T-helper 1 cell treated with Interleukin-12 subunit alpha and Interleukin-12 subunit beta and Interleukin-4 antibody, amounts not matched to agents 30 μg/mL and 1 μg/mL, for 36 hours (primary cell): ENCODE measurements around the gene UCK2.
A peak's percentile ranks its signal among the peaks of the same experiment; 100 is the strongest.

ENCODE experiments used
- H3K27ac Mint-ChIP-seq: one replicate; pipeline ENCODE4 v1.8.0; 2021; ENCODE audit warnings: mild to moderate bottlenecking, mixed read lengths
- H3K27me3 Mint-ChIP-seq: one replicate; pipeline ENCODE4 v1.8.0; 2021; ENCODE audit warnings: low read depth, mixed read lengths
- H3K36me3 Mint-ChIP-seq: one replicate; pipeline ENCODE4 v1.8.0; 2021; ENCODE audit warnings: low read depth, mixed read lengths
- H3K4me1 Mint-ChIP-seq: one replicate; pipeline ENCODE4 v1.8.0; 2021; ENCODE audit warnings: low read depth, mixed read lengths
- H3K4me3 Mint-ChIP-seq: one replicate; pipeline ENCODE4 v1.8.0; 2021; ENCODE audit warnings: mild to moderate bottlenecking, moderate library complexity, mixed read lengths
- H3K9me3 Mint-ChIP-seq: one replicate; pipeline ENCODE4 v1.8.0; 2021; ENCODE audit warnings: mixed read lengths

UCK2 gene

DNA sequence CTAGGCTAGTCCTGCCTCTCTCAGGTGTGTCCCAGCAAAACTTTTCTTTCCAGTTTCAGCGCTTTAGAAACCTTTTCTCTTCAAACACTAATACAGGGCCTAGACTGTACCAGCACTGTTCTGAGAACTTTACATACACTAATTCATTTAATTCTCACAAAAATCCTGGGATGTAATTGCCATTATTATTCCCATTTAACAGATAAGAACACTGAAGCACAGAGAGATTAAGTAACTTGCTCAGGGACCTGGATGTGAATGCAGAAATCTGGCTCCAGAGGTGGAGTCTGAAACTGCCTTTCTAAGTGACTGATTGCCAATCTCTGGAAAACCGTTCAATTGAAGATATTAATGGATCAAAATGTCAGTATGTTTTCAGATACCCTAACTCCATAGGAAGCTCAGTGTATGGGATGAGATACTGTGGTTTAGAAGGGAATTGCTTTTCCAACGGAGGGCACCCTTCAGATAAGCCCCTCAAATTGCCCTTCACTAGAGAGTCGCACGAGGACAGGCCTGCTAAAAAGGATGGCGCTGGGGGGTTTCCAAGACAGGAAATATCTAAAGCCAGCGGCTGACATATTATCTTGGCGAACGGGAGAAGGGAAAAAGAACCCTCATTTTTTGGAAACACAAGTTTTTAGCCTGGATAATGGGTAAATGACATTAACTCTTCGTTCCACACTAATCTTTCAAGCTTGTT is 698 bp upstream of the UCK2 start:
- H3K27ac Mint-ChIP-seq: peak overlapping the region; percentile 45
- peaks cover 17% of the 10 kb centered on the region for H3K27me3 Mint-ChIP-seq
- peaks cover 6% of the 10 kb centered on the region for H3K36me3 Mint-ChIP-seq
- no peaks in the 10 kb centered on the region for H3K9me3 Mint-ChIP-seq
- H3K4me3 Mint-ChIP-seq: peak overlapping the region; percentile 78
- H3K4me1 Mint-ChIP-seq: peaks cover 16% of the 10 kb centered on the region

GRCh38 chr1:165828103-165828668 is 772 bp downstream of the UCK2 start:
- Mint-ChIP-seq H3K9me3 (no peaks in the 10 kb centered on the region), H3K27me3 (peaks cover 17% of the 10 kb centered on the region), H3K36me3 (peaks cover 6% of the 10 kb centered on the region), H3K27ac (peak overlapping the region; percentile 75), H3K4me1 (peaks cover 17% of the 10 kb centered on the region), H3K4me3 (peak overlapping the region; percentile 92)

- no peaks in the 10 kb centered on the region for H3K9me3 Mint-ChIP-seq
Observed at GRCh38 chr1:165828669-165829329, 1.4 kb downstream of the UCK2 start.

DNA sequence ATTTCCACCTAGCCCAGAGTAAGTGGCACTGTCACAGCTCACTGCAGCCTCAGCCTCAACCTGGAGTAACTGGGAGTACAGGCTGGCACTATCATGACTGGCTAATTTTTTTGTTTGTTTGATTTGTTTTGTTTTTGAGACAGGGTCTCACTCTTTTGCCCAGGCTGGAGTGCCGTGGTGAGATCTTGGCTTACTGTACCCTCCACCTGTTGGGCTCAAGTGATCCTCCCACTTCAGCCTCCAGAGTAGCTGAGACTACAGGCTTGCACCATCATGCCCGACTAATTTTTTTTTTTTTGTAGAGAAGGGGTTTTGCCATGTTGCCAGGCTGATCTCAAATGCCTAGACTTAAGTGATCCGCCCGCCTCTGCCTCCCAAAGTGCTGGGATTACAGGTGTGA is 2.5 kb downstream of the UCK2 start:
- H3K27me3 Mint-ChIP-seq: peaks cover 11% of the 10 kb centered on the region
- H3K36me3 Mint-ChIP-seq: peaks cover 6% of the 10 kb centered on the region
- H3K27ac Mint-ChIP-seq: no peak overlapping the region
- H3K4me3 Mint-ChIP-seq: no peak overlapping the region
- H3K9me3 Mint-ChIP-seq: no peaks in the 10 kb centered on the region
- H3K4me1 Mint-ChIP-seq: peaks cover 20% of the 10 kb centered on the region

More at GRCh38 chr1:165828669-165829329, 1.4 kb downstream of the UCK2 start:
- peak overlapping the region; percentile 75 for H3K27ac Mint-ChIP-seq
- H3K4me3 Mint-ChIP-seq: peak overlapping the region; percentile 92
- peaks cover 13% of the 10 kb centered on the region for H3K27me3 Mint-ChIP-seq
- peaks cover 6% of the 10 kb centered on the region for H3K36me3 Mint-ChIP-seq
- peaks cover 20% of the 10 kb centered on the region for H3K4me1 Mint-ChIP-seq

GRCh38 chr1:165831146-165831545 is 3.7 kb downstream of the UCK2 start:
- no peaks in the 10 kb centered on the region for H3K9me3 Mint-ChIP-seq
- peaks cover 6% of the 10 kb centered on the region for H3K36me3 Mint-ChIP-seq
- H3K27me3 Mint-ChIP-seq: peaks cover 2% of the 10 kb centered on the region
- no peak overlapping the region for H3K27ac Mint-ChIP-seq
- no peak overlapping the region for H3K4me3 Mint-ChIP-seq
- H3K4me1 Mint-ChIP-seq: peaks cover 20% of the 10 kb centered on the region

DNA sequence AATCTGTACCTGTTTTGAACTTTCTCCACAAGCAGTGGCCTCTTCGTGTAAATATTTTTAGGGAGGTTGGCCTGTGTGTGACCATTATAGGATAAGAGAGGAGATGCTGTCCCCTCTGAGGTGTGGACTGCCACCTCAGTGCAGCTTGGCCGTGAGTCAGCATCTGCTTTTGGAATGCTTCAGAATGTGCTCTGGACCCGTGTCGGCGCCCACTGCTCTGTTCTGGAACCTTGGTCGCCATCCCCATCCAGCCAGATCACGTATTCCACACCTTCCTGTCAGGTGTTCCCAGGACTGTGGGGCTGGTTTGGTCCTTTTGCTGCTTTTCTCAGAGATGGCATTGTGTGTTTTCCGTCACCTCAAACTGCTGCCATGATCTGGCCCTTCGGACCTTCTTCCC is 5.5 kb downstream of the UCK2 start:
- Mint-ChIP-seq H3K9me3 (no peaks in the 10 kb centered on the region), H3K36me3 (peaks cover 6% of the 10 kb centered on the region), H3K27ac (no peak overlapping the region)

GRCh38 chr1:165833358-165833757 is 5.9 kb downstream of the UCK2 start:
- no peaks in the 10 kb centered on the region for H3K27me3 Mint-ChIP-seq
- no peaks in the 10 kb centered on the region for H3K9me3 Mint-ChIP-seq
- H3K36me3 Mint-ChIP-seq: peaks cover 10% of the 10 kb centered on the region
- H3K4me3 Mint-ChIP-seq: no peak overlapping the region
- peaks cover 23% of the 10 kb centered on the region for H3K4me1 Mint-ChIP-seq
- no peak overlapping the region for H3K27ac Mint-ChIP-seq

More for the DNA sequence above, 5.5 kb downstream of the UCK2 start:
- H3K4me3 Mint-ChIP-seq: no peak overlapping the region
- no peaks in the 10 kb centered on the region for H3K27me3 Mint-ChIP-seq
- peaks cover 20% of the 10 kb centered on the region for H3K4me1 Mint-ChIP-seq

GRCh38 chr1:165834229-165834628 is 6.8 kb downstream of the UCK2 start:
- Mint-ChIP-seq H3K36me3 (peaks cover 10% of the 10 kb centered on the region), H3K4me1 (peaks cover 17% of the 10 kb centered on the region), H3K27ac (no peak overlapping the region), H3K9me3 (no peaks in the 10 kb centered on the region), H3K4me3 (no peak overlapping the region), H3K27me3 (no peaks in the 10 kb centered on the region)

- Mint-ChIP-seq H3K4me1 (peaks cover 14% of the 10 kb centered on the region), H3K9me3 (no peaks in the 10 kb centered on the region), H3K27me3 (no peaks in the 10 kb centered on the region), H3K36me3 (peaks cover 7% of the 10 kb centered on the region), H3K27ac (no peak overlapping the region), H3K4me3 (no peak overlapping the region)
Observed at GRCh38 chr1:165834881-165835280, 7.5 kb downstream of the UCK2 start.

DNA sequence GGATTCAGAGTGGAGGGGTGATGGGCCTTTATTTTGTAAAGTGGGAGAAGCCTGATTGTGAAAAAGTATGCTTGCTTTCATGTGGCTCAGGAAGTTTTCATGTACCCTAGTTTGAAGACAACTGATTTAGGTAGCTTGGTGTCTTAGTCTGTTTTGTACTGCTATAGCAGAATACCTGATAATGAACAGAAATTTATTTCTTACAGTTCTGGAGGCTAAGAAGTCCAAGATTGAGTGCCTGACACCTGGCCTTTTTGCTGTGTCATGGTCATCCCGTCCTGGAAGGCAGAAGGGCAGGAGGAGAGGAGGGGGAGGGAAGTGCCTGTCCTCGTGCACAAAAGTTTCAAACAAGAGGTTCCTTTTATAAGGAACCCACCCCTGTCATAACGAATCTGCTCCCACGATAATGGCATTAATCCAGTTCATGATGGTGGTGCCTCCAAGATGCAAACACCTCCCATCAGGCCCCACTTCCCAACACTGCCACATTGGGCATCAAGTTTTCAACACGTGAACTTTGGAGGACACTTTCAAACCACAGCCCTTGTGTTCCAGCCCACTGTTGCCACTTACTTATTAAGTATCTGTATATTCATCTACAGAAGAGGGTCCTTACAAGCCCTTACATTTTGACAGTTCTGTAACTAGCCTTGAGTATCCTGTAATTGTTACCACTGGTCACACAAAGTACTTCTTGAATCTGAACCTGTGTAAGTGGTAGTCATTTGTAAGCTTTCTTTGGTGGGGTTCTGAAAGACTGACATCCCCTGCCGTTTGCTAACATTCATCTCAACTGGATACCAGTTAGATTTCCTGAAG is 9.5 kb downstream of the UCK2 start:
- Mint-ChIP-seq H3K27ac (no peak overlapping the region), H3K36me3 (peaks cover 5% of the 10 kb centered on the region), H3K4me3 (no peak overlapping the region), H3K27me3 (no peaks in the 10 kb centered on the region), H3K4me1 (peaks cover 19% of the 10 kb centered on the region), H3K9me3 (no peaks in the 10 kb centered on the region)

GRCh38 chr1:165837838-165838364 is 10.5 kb downstream of the UCK2 start:
- Mint-ChIP-seq H3K9me3 (no peaks in the 10 kb centered on the region), H3K27me3 (no peaks in the 10 kb centered on the region), H3K27ac (no peak overlapping the region), H3K36me3 (peaks cover 6% of the 10 kb centered on the region), H3K4me1 (peaks cover 29% of the 10 kb centered on the region), H3K4me3 (no peak overlapping the region)

DNA sequence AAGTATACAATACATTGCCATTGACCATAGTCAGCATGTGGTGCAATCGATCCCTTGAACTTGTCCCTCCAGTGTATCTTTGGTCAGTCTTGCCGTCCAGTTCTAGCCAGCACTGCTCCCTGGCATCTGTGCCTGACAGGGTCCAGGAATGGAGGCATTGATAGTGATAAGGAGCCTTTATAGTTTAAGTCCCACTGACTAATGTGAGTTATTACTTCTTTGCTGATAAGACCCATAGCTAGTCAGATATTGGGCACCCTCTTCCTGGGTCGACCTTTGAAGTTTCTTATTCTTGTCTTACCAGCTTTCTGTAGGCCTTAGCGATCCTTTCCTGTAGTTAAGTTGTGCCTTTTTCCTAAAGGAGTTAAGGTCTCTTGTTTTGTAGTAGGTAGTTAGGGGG is 13.0 kb downstream of the UCK2 start:
- Mint-ChIP-seq H3K27ac (no peak overlapping the region), H3K36me3 (peaks cover 6% of the 10 kb centered on the region), H3K4me3 (no peak overlapping the region), H3K4me1 (peaks cover 31% of the 10 kb centered on the region), H3K9me3 (no peaks in the 10 kb centered on the region), H3K27me3 (no peaks in the 10 kb centered on the region)

DNA sequence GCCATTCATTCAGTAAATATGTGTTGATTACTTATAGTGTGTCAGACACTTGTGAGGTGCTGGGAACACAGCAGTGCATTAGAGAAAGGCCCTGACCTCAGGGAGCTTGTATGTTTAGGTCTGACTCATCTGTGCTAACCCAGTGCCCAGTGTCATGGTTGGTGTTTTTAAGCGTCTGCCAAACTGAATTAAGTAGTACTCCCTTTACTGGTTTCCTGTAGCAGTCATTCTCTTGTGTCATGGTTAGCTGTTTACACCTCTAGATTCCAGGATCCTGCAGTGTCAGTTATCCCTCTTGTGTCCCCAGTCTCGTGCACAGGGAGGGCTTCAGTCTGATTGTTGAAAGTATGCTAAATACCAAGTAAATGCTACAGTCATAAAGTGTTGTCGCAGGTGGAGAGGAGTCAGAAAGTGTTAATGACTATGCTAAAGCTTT is 14.2 kb downstream of the UCK2 start:
- H3K4me1 Mint-ChIP-seq: peaks cover 35% of the 10 kb centered on the region
- no peaks in the 10 kb centered on the region for H3K27me3 Mint-ChIP-seq
- peaks cover 6% of the 10 kb centered on the region for H3K36me3 Mint-ChIP-seq
- H3K9me3 Mint-ChIP-seq: no peaks in the 10 kb centered on the region
- H3K4me3 Mint-ChIP-seq: no peak overlapping the region
- no peak overlapping the region for H3K27ac Mint-ChIP-seq

- H3K36me3 Mint-ChIP-seq: peaks cover 6% of the 10 kb centered on the region
- H3K27ac Mint-ChIP-seq: no peak overlapping the region
- peaks cover 35% of the 10 kb centered on the region for H3K4me1 Mint-ChIP-seq
- H3K4me3 Mint-ChIP-seq: no peak overlapping the region
- H3K27me3 Mint-ChIP-seq: no peaks in the 10 kb centered on the region
- no peaks in the 10 kb centered on the region for H3K9me3 Mint-ChIP-seq
Observed at GRCh38 chr1:165842023-165842670, 14.7 kb downstream of the UCK2 start.
